Ishikawa (cell line): ENCODE measurements around the gene MED15.

Source experiments
- CEBPB ChIP-seq: IDR thresholded peaks from 2 replicates; pipeline ENCODE4 v1.6.1; 2012
- CREB1 ChIP-seq: IDR thresholded peaks from 2 replicates; pipeline ENCODE4 v1.6.1; 2012; ENCODE audit warnings: low read depth
- RAD21 ChIP-seq: IDR thresholded peaks from 2 replicates; pipeline ENCODE4 v1.6.1; 2012; ENCODE audit warnings: low read depth
- TCF12 ChIP-seq: IDR thresholded peaks from 2 replicates; pipeline ENCODE4 v1.6.1; 2012; ENCODE audit warnings: low read depth
- TEAD4 ChIP-seq: IDR thresholded peaks from 2 replicates; pipeline ENCODE4 v1.6.1; 2012
- TF ChIP-seq, protein P1 (sequence below): IDR thresholded peaks from 2 replicates; pipeline ENCODE4 v1.6.1; 2012

DNA sequence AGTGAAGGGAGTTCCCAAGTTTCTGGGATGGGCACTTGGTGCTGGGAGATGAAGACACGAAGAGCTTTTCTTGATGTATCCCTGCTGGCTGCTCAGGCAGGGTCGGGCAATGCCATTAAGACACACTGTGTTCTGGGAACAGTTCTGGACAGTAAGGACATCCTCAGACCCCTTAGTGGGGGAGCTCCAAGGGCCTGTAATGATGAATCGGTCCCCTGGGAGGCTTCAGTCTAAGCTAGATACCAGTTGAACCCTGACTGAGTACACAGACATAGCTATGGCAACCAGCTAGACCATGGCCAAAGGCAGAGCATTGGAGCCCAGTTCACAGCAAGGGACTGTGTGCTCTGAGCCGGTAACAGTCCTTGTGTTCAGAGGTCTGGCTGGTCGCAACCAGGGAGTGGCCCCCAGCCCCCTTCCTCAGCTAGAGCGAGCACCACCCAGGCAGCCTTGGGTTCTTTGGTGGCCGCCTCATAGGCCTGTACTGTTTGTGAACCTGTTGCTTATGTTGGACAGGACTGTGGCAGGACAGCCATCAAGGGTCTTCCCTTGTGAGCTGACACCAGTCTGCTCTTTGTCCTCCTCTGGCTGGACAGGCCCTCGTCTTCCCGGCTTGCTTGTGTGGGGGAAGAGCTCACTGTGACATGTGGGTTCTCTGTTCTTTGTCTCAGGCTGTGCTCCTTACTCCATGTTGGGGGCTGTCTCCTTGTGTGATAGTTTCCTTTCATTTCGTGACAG lies 25.0 kb downstream of the MED15 start:
- TF ChIP-seq CREB1 = no peak
- TF ChIP-seq TEAD4 = no peak
- TF ChIP-seq TCF12 = no peak
- TF ChIP-seq CEBPB = no peak
- TF ChIP-seq, protein P1, sequence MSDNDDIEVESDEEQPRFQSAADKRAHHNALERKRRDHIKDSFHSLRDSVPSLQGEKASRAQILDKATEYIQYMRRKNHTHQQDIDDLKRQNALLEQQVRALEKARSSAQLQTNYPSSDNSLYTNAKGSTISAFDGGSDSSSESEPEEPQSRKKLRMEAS = no peak
- TF ChIP-seq RAD21 = no peak
